Liver (tissue), 9 donors: ENCODE results near the gene ST6GALNAC3. TPM values are rescaled to one million over a fixed set of nuclear protein-coding genes. Genes with fewer than 3 reads are reported as not detected.

Experiments
- DNase-seq: peaks from one replicate; pipeline ENCODE4 v3.0.0-alpha.2; 2017; ENCODE audit warnings: low spot score
- H3K27ac ChIP-seq, 2 donors: one replicate each; pipeline ENCODE4 v1.7.0; 2013; ENCODE audit warnings: inconsistent platforms in 2 of 2, low read length in 2 of 2, control low read depth in 1 of 2, low read depth in 1 of 2, mild to moderate bottlenecking in 1 of 2
- H3K27me3 ChIP-seq, 4 donors: one replicate each; pipeline versions ENCODE4 v1.6.1 to v1.7.0; 2013; ENCODE audit warnings: low read length in 3 of 4, inconsistent platforms in 1 of 4, mild to moderate bottlenecking in 1 of 4, moderate library complexity in 1 of 4; ENCODE audit not compliant: control insufficient read depth in 4 of 4, insufficient read depth in 4 of 4
- H3K36me3 ChIP-seq, 4 donors: one replicate each; pipeline versions ENCODE4 v1.6.1 to v1.7.0; 2013; ENCODE audit warnings: low read length in 3 of 4, mild to moderate bottlenecking in 3 of 4, low read depth in 1 of 4, moderate library complexity in 1 of 4; ENCODE audit not compliant: control insufficient read depth in 4 of 4, insufficient read depth in 3 of 4
- H3K4me1 ChIP-seq, 4 donors: one replicate each; pipeline versions ENCODE4 v1.6.1 to v1.7.0; 2013; ENCODE audit warnings: low read length in 3 of 4, mild to moderate bottlenecking in 3 of 4, moderate library complexity in 1 of 4; ENCODE audit not compliant: control insufficient read depth in 4 of 4, insufficient read depth in 4 of 4
- H3K4me3 ChIP-seq, 3 donors: one replicate each; pipeline versions ENCODE4 v1.6.1 to v1.7.0; 2013; ENCODE audit warnings: low read length in 3 of 3, control low read depth in 1 of 3, low read depth in 1 of 3, mild to moderate bottlenecking in 1 of 3
- H3K9ac ChIP-seq, 2 donors: one replicate each; pipeline ENCODE4 v1.7.0; 2013; ENCODE audit warnings: low read length in 2 of 2, mild to moderate bottlenecking in 2 of 2, moderate library complexity in 2 of 2, control low read depth in 1 of 2, low read depth in 1 of 2
- H3K9me3 ChIP-seq, 4 donors: one replicate each; pipeline versions ENCODE4 v1.6.1 to v1.7.0; 2013; ENCODE audit warnings: low read length in 3 of 4; ENCODE audit not compliant: control insufficient read depth in 4 of 4
- ATF3 ChIP-seq: IDR thresholded peaks from 2 replicates; pipeline ENCODE4 v1.6.1; 2016; ENCODE audit warnings: antibody characterized with exemption
- CTCF ChIP-seq: fragments of 150-350 bp; IDR thresholded peaks from 2 replicates; pipeline ENCODE4 v1.5.1; 2017; ENCODE audit warnings: improper control_type of control experiment, low read depth, low read length; ENCODE audit not compliant: missing input control
- EGR1 ChIP-seq, 2 donors: IDR thresholded peaks; 2 replicates each; pipeline ENCODE4 v1.6.1; 2016 to 2018; ENCODE audit warnings: antibody characterized with exemption in 2 of 2, low read depth in 2 of 2
- FOXA1 ChIP-seq: IDR thresholded peaks from 2 replicates; pipeline ENCODE4 v1.6.1; 2016; ENCODE audit warnings: antibody characterized with exemption
- FOXA2 ChIP-seq: IDR thresholded peaks from 2 replicates; pipeline ENCODE4 v1.6.1; 2016; ENCODE audit warnings: antibody characterized with exemption
- GABPA ChIP-seq, 2 donors: IDR thresholded peaks in 1 of 2; conservative IDR thresholded peaks in 1 of 2; 2 replicates each; pipeline ENCODE4 v1.6.1; 2016; ENCODE audit warnings: antibody characterized with exemption in 2 of 2, mild to moderate bottlenecking in 1 of 2, moderate library complexity in 1 of 2
- HNF4A ChIP-seq, 2 donors: conservative IDR thresholded peaks; 2 replicates each; pipeline ENCODE4 v1.6.1; 2016; ENCODE audit warnings: antibody characterized with exemption in 2 of 2, mild to moderate bottlenecking in 2 of 2
- HNF4G ChIP-seq: IDR thresholded peaks from 2 replicates; pipeline ENCODE4 v1.6.1; 2016; ENCODE audit warnings: antibody characterized with exemption
- JUND ChIP-seq, 2 donors: IDR thresholded peaks; 2 replicates each; pipeline ENCODE4 v1.6.1; 2016; ENCODE audit warnings: antibody characterized with exemption in 2 of 2
- MAX ChIP-seq: IDR thresholded peaks from 2 replicates; pipeline ENCODE4 v1.6.1; 2016; ENCODE audit warnings: antibody characterized with exemption
- RAD21 ChIP-seq, 2 donors: IDR thresholded peaks; 2 replicates each; pipeline ENCODE4 v1.6.1; 2016; ENCODE audit warnings: antibody characterized with exemption in 2 of 2, mild to moderate bottlenecking in 2 of 2
- REST ChIP-seq: IDR thresholded peaks from 2 replicates; pipeline ENCODE4 v1.6.1; 2016; ENCODE audit warnings: antibody characterized with exemption, mild to moderate bottlenecking
- RXRA ChIP-seq, 2 donors: IDR thresholded peaks; 2 replicates each; pipeline ENCODE4 v1.6.1; 2017 to 2018; ENCODE audit warnings: antibody characterized with exemption in 2 of 2, mild to moderate bottlenecking in 1 of 2
- SP1 ChIP-seq: IDR thresholded peaks from 2 replicates; pipeline ENCODE4 v1.6.1; 2018; ENCODE audit warnings: antibody characterized with exemption, mild to moderate bottlenecking
- TAF1 ChIP-seq: conservative IDR thresholded peaks from 2 replicates; pipeline ENCODE4 v1.6.1; 2016; ENCODE audit warnings: antibody characterized with exemption, mild to moderate bottlenecking
- YY1 ChIP-seq: IDR thresholded peaks from 2 replicates; pipeline ENCODE4 v1.6.1; 2016; ENCODE audit warnings: antibody characterized with exemption, mild to moderate bottlenecking
- ZBTB33 ChIP-seq: IDR thresholded peaks from 2 replicates; pipeline ENCODE4 v1.6.1; 2016; ENCODE audit warnings: antibody characterized with exemption
- WGBS: extraction: QIAGEN DNeasy Blood & Tissue Kit; methylation state at CpG from one replicate; pipeline ENCODE4 v1.1.7; 2013; 5-methylcytosine and 5-hydroxymethylcytosine counted together
- polyA plus RNA-seq, 2 donors: library from polyadenylated mRNA; stranded (reverse) in 1 of 2; unstranded in 1 of 2; fragments of 200-250 nt in 1 of 2; fragments of >200 nt in 1 of 2; fragmentation: Nextera tagmentation in 1 of 2; extraction: Ambion mirVana in 1 of 2; gene quantifications; one replicate each; pipeline versions ENCODE4 v1.2.1 to v1.2.3, GENCODE V29; 2013 to 2015
- total RNA-seq, 2 donors: library from RNA; depleted of rRNA; stranded (reverse); fragments of >200 nt; gene quantifications; one replicate each; pipeline ENCODE4 v1.2.3, GENCODE V29; 2014
- donor health status: healthy.
- donor health status: healthy.
- donor health status: healthy.
- donor health status: healthy.
- donor health status: healthy.

Gene ST6GALNAC3
- total and polyA plus RNA-seq, 4 donors = 1.2 to 5.0 (median 3.2) TPM

- no peaks in the 10 kb centered on the region for H3K4me1 ChIP-seq
- H3K27ac ChIP-seq = no peak overlapping the region
- DNase-seq = no peak
- H3K4me3 ChIP-seq = no peak overlapping the region
- H3K9me3 ChIP-seq = no peaks in the 10 kb centered on the region
- no peaks in the 10 kb centered on the region for H3K36me3 ChIP-seq
- 86% methylated on average over 2 of the region's 2 CpGs for WGBS
- TF ChIP-seq FOXA1 = no peak
- TF ChIP-seq CTCF = no peak
- TF ChIP-seq HNF4G = no peak
- TF ChIP-seq SP1 = no peak
- TF ChIP-seq ZBTB33 = no peak
- TF ChIP-seq MAX = no peak
- TF ChIP-seq GABPA (IDR thresholded peaks at IDR 0.05 in 1 of 2, conservative IDR thresholded peaks at IDR 0.05 in 1 of 2) = no peak
- no peak for TF ChIP-seq ATF3
- TF ChIP-seq RAD21 (IDR thresholded peaks at IDR 0.05) = no peak
- TF ChIP-seq YY1 = no peak
- TF ChIP-seq JUND (IDR thresholded peaks at IDR 0.05) = no peak
- no peak for TF ChIP-seq HNF4A (conservative IDR thresholded peaks at IDR 0.05)
- no peak for TF ChIP-seq EGR1 (IDR thresholded peaks at IDR 0.05; ENCODE audit: low read depth in 2 of 2)
- no peak for TF ChIP-seq FOXA2
- no peak overlapping the region for H3K9ac ChIP-seq
- H3K27me3 ChIP-seq = no peaks in the 10 kb centered on the region
These were observed 67.4 kb downstream of the ST6GALNAC3 start for GRCh38 chr1:76141929-76142328.

- Histone ChIP-seq H3K27me3 (no peaks in the 10 kb centered on the region), H3K9me3 (no peaks in the 10 kb centered on the region), H3K27ac (no peak overlapping the region), H3K9ac (no peak overlapping the region), H3K36me3 (no peaks in the 10 kb centered on the region), H3K4me1 (no peaks in the 10 kb centered on the region), H3K4me3 (no peak overlapping the region)
- DNase-seq = no peak
- TF ChIP-seq HNF4G (no peak), ZBTB33 (no peak), FOXA2 (no peak), RXRA (IDR thresholded peaks at IDR 0.05) (no peak), FOXA1 (no peak), REST (no peak), YY1 (no peak), ATF3 (no peak), GABPA (IDR thresholded peaks at IDR 0.05 in 1 of 2, conservative IDR thresholded peaks at IDR 0.05 in 1 of 2) (no peak), TAF1 (no peak)
- 51% methylated on average over 5 of the region's 5 CpGs for WGBS
These were observed 68.4 kb downstream of the ST6GALNAC3 start for GRCh38 chr1:76142771-76143540.
